Retinal pigment epithelial cell (primary cell): ENCODE results near the gene SRMS.
"Not testable (repeated sequence)": the region's sequence is repeated elsewhere in the genome, so short reads cannot be mapped to it uniquely, and the experiment has no call there.

Experiments used
- DNase-seq: peaks from one replicate; pipeline ENCODE4 v3.0.0-alpha.2; 2010; ENCODE audit warnings: low read depth
- H3K4me3 ChIP-seq: 2 replicates; pipeline ENCODE4 v1.5.1; 2011; ENCODE audit warnings: mild to moderate bottlenecking, low read length, control low read depth, moderate library complexity
- TF ChIP-seq, protein P1 (sequence below): conservative IDR thresholded peaks from 2 replicates; pipeline ENCODE4 v1.5.1; 2011; ENCODE audit warnings: low read depth, low read length, control low read depth, inconsistent platforms

SRMS gene

GRCh38 chr20:63562461-63563224 lies 15.1 kb upstream of the SRMS start:
- TF ChIP-seq, protein P1, sequence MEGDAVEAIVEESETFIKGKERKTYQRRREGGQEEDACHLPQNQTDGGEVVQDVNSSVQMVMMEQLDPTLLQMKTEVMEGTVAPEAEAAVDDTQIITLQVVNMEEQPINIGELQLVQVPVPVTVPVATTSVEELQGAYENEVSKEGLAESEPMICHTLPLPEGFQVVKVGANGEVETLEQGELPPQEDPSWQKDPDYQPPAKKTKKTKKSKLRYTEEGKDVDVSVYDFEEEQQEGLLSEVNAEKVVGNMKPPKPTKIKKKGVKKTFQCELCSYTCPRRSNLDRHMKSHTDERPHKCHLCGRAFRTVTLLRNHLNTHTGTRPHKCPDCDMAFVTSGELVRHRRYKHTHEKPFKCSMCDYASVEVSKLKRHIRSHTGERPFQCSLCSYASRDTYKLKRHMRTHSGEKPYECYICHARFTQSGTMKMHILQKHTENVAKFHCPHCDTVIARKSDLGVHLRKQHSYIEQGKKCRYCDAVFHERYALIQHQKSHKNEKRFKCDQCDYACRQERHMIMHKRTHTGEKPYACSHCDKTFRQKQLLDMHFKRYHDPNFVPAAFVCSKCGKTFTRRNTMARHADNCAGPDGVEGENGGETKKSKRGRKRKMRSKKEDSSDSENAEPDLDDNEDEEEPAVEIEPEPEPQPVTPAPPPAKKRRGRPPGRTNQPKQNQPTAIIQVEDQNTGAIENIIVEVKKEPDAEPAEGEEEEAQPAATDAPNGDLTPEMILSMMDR, result no peak
- no peak for DNase-seq
- H3K4me3 ChIP-seq, result no peak overlapping the region

- no peak for DNase-seq
- TF ChIP-seq, protein P1, result no peak
- H3K4me3 ChIP-seq, result no peak overlapping the region
Measured at GRCh38 chr20:63561624-63562396, 14.3 kb upstream of the SRMS start.

- H3K4me3 ChIP-seq, result no peak overlapping the region
- DNase-seq, result no peak
- TF ChIP-seq, protein P1, result no peak
Measured at GRCh38 chr20:63560856-63561609, 13.5 kb upstream of the SRMS start.

- H3K4me3 ChIP-seq, result no peak overlapping the region
- TF ChIP-seq, protein P1, result no peak
- no peak for DNase-seq
Measured at GRCh38 chr20:63560333-63560805, 12.8 kb upstream of the SRMS start.

DNA sequence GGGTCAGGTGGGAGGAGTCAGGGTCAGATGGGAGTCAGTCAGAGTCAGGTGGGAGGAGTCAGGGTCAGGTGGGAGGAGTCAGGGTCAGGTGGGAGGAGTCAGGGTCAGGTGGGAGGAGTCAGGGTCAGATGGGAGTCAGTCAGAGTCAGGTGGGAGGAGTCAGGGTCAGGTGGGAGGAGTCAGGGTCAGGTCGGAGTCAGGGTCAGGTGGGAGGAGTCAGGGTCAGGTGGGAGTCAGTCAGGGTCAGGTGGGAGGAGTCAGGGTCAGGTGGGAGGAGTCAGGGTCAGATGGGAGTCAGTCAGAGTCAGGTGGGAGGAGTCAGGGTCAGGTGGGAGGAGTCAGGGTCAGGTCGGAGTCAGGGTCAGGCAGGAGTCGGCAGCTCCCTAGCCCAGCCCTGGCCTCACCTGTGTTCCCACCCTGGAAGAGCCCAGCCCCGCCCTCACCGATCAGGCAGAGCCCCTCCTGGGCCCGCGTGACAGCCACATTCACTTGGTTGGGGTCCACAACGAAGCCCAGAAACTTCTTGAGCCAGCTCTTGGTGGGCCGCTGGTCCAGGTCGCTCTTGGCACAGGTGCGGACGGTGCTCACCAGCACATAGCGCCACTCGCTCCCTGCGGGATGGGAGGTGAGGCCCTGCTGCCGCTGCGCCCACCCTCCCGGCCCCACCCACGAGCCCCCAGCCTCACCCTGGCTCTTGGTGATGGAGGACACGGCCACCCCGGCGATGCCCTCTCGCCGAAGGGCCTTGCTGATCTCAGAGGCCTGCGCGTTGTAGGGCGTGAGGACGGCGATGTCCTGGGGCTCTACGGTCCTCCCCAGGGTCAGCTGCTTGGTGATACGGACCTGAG lies 12.2 kb upstream of the SRMS start:
- H3K4me3 ChIP-seq, DNase-seq: not testable (repeated sequence)

- DNase-seq, result no peak
- TF ChIP-seq, protein P1, result no peak
- no peak overlapping the region for H3K4me3 ChIP-seq
Measured at GRCh38 chr20:63558804-63559484, 11.4 kb upstream of the SRMS start.
